ENCODE results near the gene STK39. TPM values are rescaled to one million over a fixed set of nuclear protein-coding genes. Genes with fewer than 3 reads are reported as not detected.

STK39 gene
- total RNA-seq, 1 experiment from 2014 or later, result 15.9 TPM

- no TSS peak for BruUV-seq (replicated peaks)
Observed at GRCh38 chr2:168241746-168242145, 5.6 kb downstream of the STK39 start.

GRCh38 chr2:168241208-168241607 lies 6.2 kb downstream of the STK39 start:
- DNase-seq (ENCODE audit: low spot score), result no peak
- CTCF ChIA-PET, result no interaction called here
- intact Hi-C loops (cut with micrococcal nuclease; ENCODE audit: unreplicated experiment), result no loop called here
- Histone ChIP-seq H3K4me3 (ENCODE audit: low read depth, low read length, poor library complexity, severe bottlenecking) (no peak overlapping the region), H3K36me3 (ENCODE audit: insufficient read depth, low read length, poor library complexity, severe bottlenecking) (no peaks in the 10 kb centered on the region), H3K9me3 (ENCODE audit: low read depth, low read length, poor library complexity, severe bottlenecking) (no peaks in the 10 kb centered on the region), H3K27ac (ENCODE audit: low read depth, low read length, poor library complexity, severe bottlenecking) (no peak overlapping the region), H3K4me1 (ENCODE audit: insufficient read depth, low read length, poor library complexity, severe bottlenecking) (peaks cover 8% of the 10 kb centered on the region), H3K27me3 (replicated peaks; ENCODE audit: insufficient read depth, low read depth, low read length, poor library complexity) (no peaks in the 10 kb centered on the region)
- TF ChIP-seq CTCF (conservative IDR thresholded peaks at IDR 0.05; ENCODE audit: low read depth, low read length) (no peak), EZH2 (IDR thresholded peaks at IDR 0.05; ENCODE audit: borderline replicate concordance, low read depth, low read length, poor library complexity, severe bottlenecking) (no peak)
- POLR2A ChIA-PET (ENCODE audit: low non-redundant PET), result no interaction called here
- no TSS peak for BruUV-seq (replicated peaks)

More at GRCh38 chr2:168241746-168242145, 5.6 kb downstream of the STK39 start:
- no peak overlapping the region for H3K27ac ChIP-seq (ENCODE audit: low read depth, low read length, poor library complexity, severe bottlenecking)
- ChIA-PET POLR2A (ENCODE audit: low non-redundant PET) (no interaction called here), CTCF (no interaction called here)
- intact Hi-C loops (cut with micrococcal nuclease; ENCODE audit: unreplicated experiment), result no loop called here
- TF ChIP-seq CTCF (conservative IDR thresholded peaks at IDR 0.05; ENCODE audit: low read depth, low read length) (no peak), EZH2 (IDR thresholded peaks at IDR 0.05; ENCODE audit: borderline replicate concordance, low read depth, low read length, poor library complexity, severe bottlenecking) (no peak)
- no peaks in the 10 kb centered on the region for H3K27me3 ChIP-seq (replicated peaks; ENCODE audit: insufficient read depth, low read depth, low read length, poor library complexity)
- peaks cover 12% of the 10 kb centered on the region for H3K4me1 ChIP-seq (ENCODE audit: insufficient read depth, low read length, poor library complexity, severe bottlenecking)
- no peak for DNase-seq (ENCODE audit: low spot score)
- no peaks in the 10 kb centered on the region for H3K36me3 ChIP-seq (ENCODE audit: insufficient read depth, low read length, poor library complexity, severe bottlenecking)
- H3K9me3 ChIP-seq (ENCODE audit: low read depth, low read length, poor library complexity, severe bottlenecking), result no peaks in the 10 kb centered on the region
- no peak overlapping the region for H3K4me3 ChIP-seq (ENCODE audit: low read depth, low read length, poor library complexity, severe bottlenecking)

- POLR2A ChIA-PET (ENCODE audit: low non-redundant PET), result no interaction called here
- CTCF ChIA-PET, result no interaction called here
Observed at GRCh38 chr2:168239281-168239680, 8.1 kb downstream of the STK39 start.

More at GRCh38 chr2:168239281-168239680, 8.1 kb downstream of the STK39 start:
- no peaks in the 10 kb centered on the region for H3K27me3 ChIP-seq (replicated peaks; ENCODE audit: insufficient read depth, low read depth, low read length, poor library complexity)
- no peak overlapping the region for H3K4me3 ChIP-seq (ENCODE audit: low read depth, low read length, poor library complexity, severe bottlenecking)
- H3K4me1 ChIP-seq (ENCODE audit: insufficient read depth, low read length, poor library complexity, severe bottlenecking), result peaks cover 6% of the 10 kb centered on the region
- no peaks in the 10 kb centered on the region for H3K9me3 ChIP-seq (ENCODE audit: low read depth, low read length, poor library complexity, severe bottlenecking)
- no peak for DNase-seq (ENCODE audit: low spot score)
- intact Hi-C loops (cut with micrococcal nuclease; ENCODE audit: unreplicated experiment), result no loop called here
- no peak overlapping the region for H3K27ac ChIP-seq (ENCODE audit: low read depth, low read length, poor library complexity, severe bottlenecking)
- no peaks in the 10 kb centered on the region for H3K36me3 ChIP-seq (ENCODE audit: insufficient read depth, low read length, poor library complexity, severe bottlenecking)
- BruUV-seq (replicated peaks), result no TSS peak
- TF ChIP-seq CTCF (conservative IDR thresholded peaks at IDR 0.05; ENCODE audit: low read depth, low read length), result no peak
- TF ChIP-seq EZH2 (IDR thresholded peaks at IDR 0.05; ENCODE audit: borderline replicate concordance, low read depth, low read length, poor library complexity, severe bottlenecking), result no peak

Measured in A673 (cell line).